Kidney (tissue), 14 donors: Measurements from ENCODE around the gene FERMT1. TPM values are rescaled to one million over a fixed set of nuclear protein-coding genes. Genes with fewer than 3 reads are reported as not detected.

Experiments used
- DNase-seq, 5 donors: peaks; one replicate each; pipeline ENCODE4 v3.0.0-alpha.2; 2013 to 2020
- FAIRE-seq: peaks from 2 replicates; lab custom pipeline; 2012; peaks lifted over from hg19 to GRCh38; lab: Jason Lieb, UNC
- H3K27ac ChIP-seq, 2 donors: one replicate each; pipeline ENCODE4 v1.7.0; 2013; ENCODE audit warnings: low read depth in 2 of 2, low read length in 2 of 2, inconsistent platforms in 1 of 2
- H3K27me3 ChIP-seq: one replicate; pipeline ENCODE4 v1.7.1; 2013; ENCODE audit warnings: low read length, inconsistent platforms; ENCODE audit not compliant: control insufficient read depth, insufficient read depth
- H3K36me3 ChIP-seq, 3 donors: one replicate each; pipeline versions ENCODE4 v1.7.0 to v1.7.1; 2013; ENCODE audit warnings: low read length in 3 of 3, control low read depth in 1 of 3, inconsistent platforms in 1 of 3; ENCODE audit not compliant: insufficient read depth in 3 of 3, control insufficient read depth in 2 of 3
- H3K4me1 ChIP-seq, 3 donors: one replicate each; pipeline versions ENCODE4 v1.7.0 to v1.7.1; 2013; ENCODE audit warnings: low read length in 3 of 3, inconsistent platforms in 1 of 3, low read depth in 1 of 3; ENCODE audit not compliant: control insufficient read depth in 2 of 3, insufficient read depth in 2 of 3
- H3K4me3 ChIP-seq, 3 donors: one replicate each; pipeline versions ENCODE4 v1.7.0 to v1.8.1; 2013; ENCODE audit warnings: low read length in 3 of 3, control low read depth in 1 of 3, inconsistent platforms in 1 of 3
- H3K9ac ChIP-seq, 3 donors: one replicate each; pipeline versions ENCODE4 v1.7.0 to v1.7.1; 2013; ENCODE audit warnings: low read length in 3 of 3, control low read depth in 1 of 3, inconsistent platforms in 1 of 3
- H3K9me3 ChIP-seq, 3 donors: one replicate each; pipeline versions ENCODE4 v1.7.0 to v1.7.1; 2013; ENCODE audit warnings: low read length in 3 of 3, control low read depth in 1 of 3, inconsistent platforms in 1 of 3; ENCODE audit not compliant: control insufficient read depth in 2 of 3, insufficient read depth in 1 of 3
- CTCF ChIP-seq: IDR thresholded peaks from 3 replicates; pipeline ENCODE4 v1.5.1; 2012; ENCODE audit warnings: mild to moderate bottlenecking, moderate library complexity, borderline replicate concordance; ENCODE audit not compliant: insufficient read depth; ENCODE audit errors: extremely low read depth
- intact Hi-C: fragments of 100-400 bp; cut with DNase I; formaldehyde crosslinking; loops from one replicate; pipeline ENCODE4 v1.11.1; 2022
- polyA plus RNA-seq: library from polyadenylated mRNA; stranded (reverse); fragments of 350-450 nt; fragmentation: Illumina TruSeq; extraction: RNeasy Lipid Tissue Mini Kit (QIAGEN cat#74804); gene quantifications from one replicate; pipeline ENCODE4 v1.2.3, GENCODE V29; 2014; ENCODE audit warnings: low read depth, low replicate concordance; ENCODE audit not compliant: insufficient read depth
- total RNA-seq: library from RNA; stranded (reverse); fragmentation: NEBNext Ultra II Directional; extraction: Animal tissue kit (Norgen Biotek cat#: 25700); gene quantifications from one replicate; pipeline ENCODE4 v1.2.1, GENCODE V29; 2021
- donor health status: control.
- donor health status: control.
- donor health status: control.
- donor health status: control.
- donor health status: control.
- donor health status: DM: yes; HTN: yes; CAD: no.
- donor health status: Normal renal cell carcinoma (clear cell type).

FERMT1 gene
- total and polyA plus RNA-seq, 2 donors from 2014 or later: 0.57 to 2.2 TPM

GRCh38 chr20:6127825-6128224 is 5.0 kb upstream of the FERMT1 start:
- no peaks in the 10 kb centered on the region for H3K27me3 ChIP-seq
- no peak overlapping the region for H3K4me3 ChIP-seq
- FAIRE-seq: no peak
- intact Hi-C loops: no loop called here
- no peaks in the 10 kb centered on the region for H3K36me3 ChIP-seq
- no peak overlapping the region for H3K9ac ChIP-seq
- H3K27ac ChIP-seq: no peak overlapping the region
- H3K4me1 ChIP-seq: peaks cover 0 to 4% (median 0%) of the 10 kb centered on the region in 3 donors
- no peak for DNase-seq
- H3K9me3 ChIP-seq: no peaks in the 10 kb centered on the region
- TF ChIP-seq CTCF: no peak

GRCh38 chr20:6126846-6127245 is 4.0 kb upstream of the FERMT1 start:
- Histone ChIP-seq H3K27me3 (no peaks in the 10 kb centered on the region), H3K9ac (no peak overlapping the region), H3K9me3 (no peaks in the 10 kb centered on the region), H3K4me3 (no peak overlapping the region), H3K4me1 (peaks cover 0 to 6% (median 0%) of the 10 kb centered on the region in 3 donors), H3K36me3 (no peaks in the 10 kb centered on the region), H3K27ac (no peak overlapping the region)
- intact Hi-C loops: no loop called here
- no peak for FAIRE-seq
- no peak for DNase-seq
- TF ChIP-seq CTCF: no peak

GRCh38 chr20:6123649-6124014 is 802 bp upstream of the FERMT1 start:
- no peaks in the 10 kb centered on the region for H3K36me3 ChIP-seq
- H3K27me3 ChIP-seq: no peaks in the 10 kb centered on the region
- peaks cover 0 to 6% (median 0%) of the 10 kb centered on the region in 3 donors for H3K4me1 ChIP-seq
- FAIRE-seq (no peak), DNase-seq (no peak)
- intact Hi-C loops: no loop called here
- no peaks in the 10 kb centered on the region for H3K9me3 ChIP-seq
- peak overlapping the region in 1 of 3 donors; percentile 38 for H3K4me3 ChIP-seq
- H3K9ac ChIP-seq: no peak overlapping the region
- peak overlapping the region in 1 of 2 donors; percentile 35 for H3K27ac ChIP-seq
- no peak for TF ChIP-seq CTCF
